ENCODE measurements around the gene LRRC32. TPM values are rescaled to one million over a fixed set of nuclear protein-coding genes. Genes with fewer than 3 reads are reported as not detected.

LRRC32 gene
- total RNA-seq, 4 donors from 2014 or later: 15.6 to 42.5 (median 17.9) TPM

GRCh38 chr11:76654980-76655379 lies 15.6 kb downstream of the LRRC32 start:
- H3K27me3 ChIP-seq: no peaks in the 10 kb centered on the region
- no peaks in the 10 kb centered on the region for H3K9me3 ChIP-seq
- peak overlapping the region in 2 of 3 donors; percentile 33 to 56 for H3K27ac ChIP-seq
- DNase-seq: no peak
- H3K4me3 ChIP-seq (replicated peaks in 1 of 3): no peak overlapping the region
- 90 to 93% methylated on average over 4 of the region's 4 CpGs for WGBS, 2 donors
- peaks cover 0 to 16% of the 10 kb centered on the region in 2 donors for H3K4me1 ChIP-seq
- intact Hi-C loops (cut with DNase I): no loop called here
- TF ChIP-seq POLR2A (IDR thresholded peaks at IDR 0.05) (no peak), CTCF (IDR thresholded peaks at IDR 0.05) (no peak)
- H3K36me3 ChIP-seq: no peaks in the 10 kb centered on the region

- Histone ChIP-seq H3K36me3 (no peaks in the 10 kb centered on the region), H3K27me3 (no peaks in the 10 kb centered on the region), H3K27ac (peak overlapping the region in 2 of 3 donors; percentile 33 to 56), H3K9me3 (no peaks in the 10 kb centered on the region), H3K4me3 (replicated peaks in 1 of 3) (no peak overlapping the region), H3K4me1 (peaks cover 0 to 18% of the 10 kb centered on the region in 2 donors)
- TF ChIP-seq POLR2A (IDR thresholded peaks at IDR 0.05): no peak
- TF ChIP-seq CTCF (IDR thresholded peaks at IDR 0.05): no peak
- DNase-seq: no peak
- intact Hi-C loops (cut with DNase I): no loop called here
- WGBS, 2 donors: 61 to 66% methylated on average over 10 to 12 of the region's 12 CpGs
Measured at GRCh38 chr11:76654298-76654851, 16.2 kb downstream of the LRRC32 start.

GRCh38 chr11:76653674-76654284 lies 16.8 kb downstream of the LRRC32 start:
- no peak for TF ChIP-seq CTCF (IDR thresholded peaks at IDR 0.05)
- TF ChIP-seq POLR2A (IDR thresholded peaks at IDR 0.05): no peak
- intact Hi-C loops (cut with DNase I): no loop called here
- Histone ChIP-seq H3K27ac (peak overlapping the region in 2 of 3 donors; percentile 33 to 56), H3K36me3 (no peaks in the 10 kb centered on the region), H3K4me3 (replicated peaks in 1 of 3) (no peak overlapping the region), H3K9me3 (no peaks in the 10 kb centered on the region), H3K4me1 (peaks cover 0 to 18% of the 10 kb centered on the region in 2 donors), H3K27me3 (no peaks in the 10 kb centered on the region)
- no peak for DNase-seq
- 67 to 70% methylated on average over 5 to 10 of the region's 10 CpGs for WGBS, 2 donors

- 77 to 80% methylated on average over 12 of the region's 12 CpGs for WGBS, 2 donors
- intact Hi-C loops (cut with DNase I): no loop called here
- no peak for DNase-seq
- TF ChIP-seq POLR2A (IDR thresholded peaks at IDR 0.05) (no peak), CTCF (IDR thresholded peaks at IDR 0.05) (no peak)
- no peaks in the 10 kb centered on the region for H3K9me3 ChIP-seq
- H3K27ac ChIP-seq: peak overlapping the region in 1 of 3 donors; percentile 56
- H3K4me1 ChIP-seq: peaks cover 0 to 18% of the 10 kb centered on the region in 2 donors
- no peak overlapping the region for H3K4me3 ChIP-seq (replicated peaks in 1 of 3)
- no peaks in the 10 kb centered on the region for H3K27me3 ChIP-seq
- H3K36me3 ChIP-seq: no peaks in the 10 kb centered on the region
Measured at GRCh38 chr11:76653012-76653673, 17.4 kb downstream of the LRRC32 start.

- intact Hi-C loops (cut with DNase I): no loop called here
- no peak overlapping the region for H3K4me3 ChIP-seq (replicated peaks in 1 of 3)
- H3K27ac ChIP-seq: no peak overlapping the region
- H3K9me3 ChIP-seq: no peaks in the 10 kb centered on the region
- H3K4me1 ChIP-seq: peaks cover 0 to 10% of the 10 kb centered on the region in 2 donors
- H3K27me3 ChIP-seq: no peaks in the 10 kb centered on the region
- no peaks in the 10 kb centered on the region for H3K36me3 ChIP-seq
- TF ChIP-seq CTCF (IDR thresholded peaks at IDR 0.05): no peak
- TF ChIP-seq POLR2A (IDR thresholded peaks at IDR 0.05): no peak
- 65 to 75% methylated on average over 2 of the region's 2 CpGs for WGBS, 2 donors
- DNase-seq: no peak
Measured at GRCh38 chr11:76649851-76650372, 20.6 kb downstream of the LRRC32 start.

Measured in thyroid gland (tissue), 4 donors.